Measurements from ENCODE around the gene ARMH3.

Gene ARMH3

DNA sequence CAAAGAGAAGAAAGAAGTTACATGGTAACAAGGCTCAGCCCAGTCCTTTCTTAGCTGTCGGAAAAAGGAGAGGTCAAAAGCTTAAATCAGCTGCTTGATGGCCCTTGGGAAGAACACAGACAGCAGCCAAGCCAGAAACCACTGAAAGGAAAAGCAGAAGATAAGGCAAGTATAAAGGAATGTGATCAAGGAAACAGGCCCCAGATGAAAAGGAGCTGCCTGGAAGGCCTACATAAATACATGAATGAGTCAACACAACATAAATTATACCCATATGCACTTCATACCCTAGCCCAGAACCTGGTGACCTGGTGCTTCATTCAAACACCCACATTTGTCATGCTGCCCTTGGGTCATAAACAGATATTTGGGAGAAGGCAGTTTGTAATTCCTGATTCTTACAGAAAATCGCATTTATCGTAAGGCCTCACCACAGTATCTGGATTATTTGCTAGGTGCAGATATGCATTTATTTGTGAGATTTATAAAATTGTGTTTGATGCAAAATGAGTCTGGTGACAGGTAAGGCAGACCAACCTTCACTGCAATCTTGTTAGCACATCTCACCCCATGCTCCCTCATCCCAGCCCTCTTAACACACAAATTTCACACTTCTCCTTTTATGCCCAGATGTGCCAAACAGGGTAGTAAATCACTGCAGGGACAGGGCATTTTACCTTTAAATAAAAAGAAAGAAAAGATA is 117.5 kb downstream of the ARMH3 start:
- no peak for DNase-seq (ENCODE audit: low spot score)

GRCh38 chr10:101935431-101935830 is 120.5 kb downstream of the ARMH3 start:
- DNase-seq (ENCODE audit: low spot score) = no peak

DNA sequence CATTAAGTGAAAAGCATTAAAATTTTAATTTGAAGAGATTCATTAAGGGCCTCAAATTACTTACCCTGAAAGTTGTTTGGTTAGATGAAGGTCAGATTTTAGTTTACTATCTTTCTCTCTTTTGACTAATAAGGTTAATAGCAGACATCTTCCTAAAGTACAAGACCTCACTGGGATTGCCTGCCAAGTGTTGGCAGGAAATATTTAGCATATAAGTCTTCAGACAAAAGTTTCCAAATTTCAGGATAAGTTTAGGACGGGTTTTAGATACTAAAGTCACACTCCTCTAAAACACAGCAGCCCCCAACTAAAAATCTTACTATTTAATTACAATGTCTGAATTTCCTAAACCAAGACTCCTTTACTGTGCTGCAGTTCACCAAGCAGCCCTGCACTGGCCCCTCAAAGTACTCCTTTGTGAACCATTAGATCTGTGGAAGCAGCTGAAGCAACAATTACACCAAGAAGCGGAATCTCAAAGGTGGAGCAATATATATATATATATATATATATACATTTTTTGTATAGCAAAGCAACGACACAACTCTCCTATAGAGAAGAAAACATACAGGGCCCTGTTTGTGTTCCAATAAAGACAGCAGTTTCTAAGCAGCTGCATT is 121.2 kb downstream of the ARMH3 start:
- no peak for DNase-seq (ENCODE audit: low spot score)

DNA sequence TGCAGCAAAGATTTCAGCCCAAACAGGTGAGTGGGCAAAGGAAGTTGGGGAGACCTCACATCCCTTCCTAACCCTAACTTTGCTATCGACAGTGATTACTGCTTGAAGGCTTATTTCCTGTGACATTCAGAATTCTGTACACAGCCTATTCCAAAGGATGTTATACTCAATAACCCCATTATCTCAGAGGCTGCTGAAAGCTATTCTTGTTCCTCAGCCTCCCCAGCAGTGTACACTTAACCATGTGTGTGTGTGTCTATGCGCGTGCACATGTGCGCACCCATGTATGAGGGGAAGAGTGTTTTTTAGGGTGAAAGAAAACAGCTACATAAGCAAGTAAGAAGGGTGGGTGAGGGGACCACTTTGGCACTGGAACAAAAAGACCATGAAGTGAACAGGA is 122.0 kb downstream of the ARMH3 start:
- DNase-seq (ENCODE audit: low spot score) = no peak

- DNase-seq (ENCODE audit: low spot score) = peak; percentile 6
Measured at GRCh38 chr10:101932183-101932582, 123.8 kb downstream of the ARMH3 start.

GRCh38 chr10:101925027-101925426 is 130.9 kb downstream of the ARMH3 start:
- no peak for DNase-seq (ENCODE audit: low spot score)

DNA sequence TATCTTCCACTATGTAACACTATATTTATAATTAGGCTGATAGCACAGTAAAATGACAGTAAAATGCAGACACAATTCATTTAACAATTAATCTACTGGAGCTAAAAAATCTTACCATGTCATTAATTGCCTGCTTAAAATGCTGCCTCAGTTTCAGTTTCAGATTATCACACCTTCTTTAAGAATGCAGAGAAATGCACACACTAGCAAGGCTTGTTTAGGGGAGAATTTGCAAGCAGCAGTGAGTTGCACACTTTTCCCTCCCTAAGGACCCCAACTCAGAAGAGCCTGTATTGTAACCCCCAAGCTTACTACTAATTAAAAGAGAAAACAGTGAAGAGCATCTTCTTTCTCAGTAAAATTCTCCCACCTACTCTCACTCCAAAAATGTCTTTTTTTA is 132.7 kb downstream of the ARMH3 start:
- no peak for DNase-seq (ENCODE audit: low spot score)

DNA sequence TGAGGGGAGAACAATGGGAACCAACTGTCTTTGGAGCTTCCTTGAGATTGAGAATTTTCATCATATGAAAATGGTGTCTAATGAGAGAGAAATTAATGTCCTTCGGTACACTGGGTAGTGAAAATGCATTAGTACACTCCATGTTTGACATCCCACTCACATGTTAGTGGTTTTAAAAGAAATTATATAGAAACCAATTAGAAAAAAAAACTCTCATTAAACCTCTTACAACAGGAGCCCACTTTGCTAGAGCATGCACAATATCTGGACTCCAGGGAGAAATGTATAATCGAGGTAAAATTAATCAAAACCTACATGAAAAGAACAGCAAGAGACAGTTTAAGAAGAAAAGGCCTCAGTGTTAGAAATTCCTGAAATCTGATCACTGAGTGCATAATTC is 133.1 kb downstream of the ARMH3 start:
- no peak for DNase-seq (ENCODE audit: low spot score)

DNA sequence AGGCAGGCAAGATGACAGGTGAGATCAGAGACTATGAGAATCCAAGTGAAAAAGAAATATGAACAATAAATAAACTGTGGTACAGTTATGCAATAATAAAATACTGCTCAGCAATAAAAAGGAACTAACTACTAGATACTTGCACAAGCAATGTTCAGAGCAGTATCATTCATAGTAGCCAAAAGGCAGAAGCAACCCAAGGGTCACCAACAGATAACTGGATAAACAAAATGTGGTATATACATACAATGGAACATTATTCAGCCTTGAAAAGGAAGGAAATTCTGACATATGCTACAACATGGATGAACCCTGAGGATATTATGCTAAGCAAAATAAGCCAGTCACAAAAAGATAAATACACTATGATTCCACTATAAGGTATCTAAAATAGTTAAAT is 135.4 kb downstream of the ARMH3 start:
- DNase-seq (ENCODE audit: low spot score) = no peak

DNA sequence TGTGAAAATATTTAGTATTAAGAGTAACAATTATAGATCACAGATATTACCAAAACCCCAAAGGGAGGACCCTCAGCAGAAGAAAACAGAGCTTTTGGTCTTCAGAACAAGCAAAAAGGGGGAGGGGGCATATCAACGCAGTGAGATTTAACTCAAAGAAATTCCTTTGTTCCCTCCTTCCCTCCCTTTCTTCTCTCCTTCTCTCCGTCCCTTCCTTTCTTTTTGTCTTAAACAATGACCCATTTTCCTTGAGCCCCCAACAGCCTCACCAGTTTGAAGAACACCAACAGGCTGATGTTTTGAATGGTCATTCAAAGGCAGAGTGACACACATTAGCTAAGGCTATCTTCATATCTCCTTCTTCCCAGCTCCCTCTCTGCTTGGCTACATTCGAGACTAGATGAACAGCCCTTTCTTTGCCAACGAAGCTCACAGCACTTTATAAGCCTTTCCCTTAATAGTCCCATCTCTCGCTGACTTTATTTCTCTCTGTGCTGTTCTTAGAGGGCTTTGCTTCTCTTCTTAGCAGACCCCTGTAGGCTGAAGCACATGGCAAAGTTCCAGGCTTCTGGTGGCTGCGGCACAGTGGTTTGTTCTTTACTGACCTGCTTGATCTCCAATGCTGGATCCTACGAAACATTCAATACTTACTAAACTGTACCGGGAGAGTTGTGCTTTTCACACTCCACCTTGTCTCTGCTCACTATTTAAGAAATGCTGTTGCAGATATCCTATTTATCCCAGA is 136.8 kb downstream of the ARMH3 start:
- DNase-seq (ENCODE audit: low spot score) = no peak

DNA sequence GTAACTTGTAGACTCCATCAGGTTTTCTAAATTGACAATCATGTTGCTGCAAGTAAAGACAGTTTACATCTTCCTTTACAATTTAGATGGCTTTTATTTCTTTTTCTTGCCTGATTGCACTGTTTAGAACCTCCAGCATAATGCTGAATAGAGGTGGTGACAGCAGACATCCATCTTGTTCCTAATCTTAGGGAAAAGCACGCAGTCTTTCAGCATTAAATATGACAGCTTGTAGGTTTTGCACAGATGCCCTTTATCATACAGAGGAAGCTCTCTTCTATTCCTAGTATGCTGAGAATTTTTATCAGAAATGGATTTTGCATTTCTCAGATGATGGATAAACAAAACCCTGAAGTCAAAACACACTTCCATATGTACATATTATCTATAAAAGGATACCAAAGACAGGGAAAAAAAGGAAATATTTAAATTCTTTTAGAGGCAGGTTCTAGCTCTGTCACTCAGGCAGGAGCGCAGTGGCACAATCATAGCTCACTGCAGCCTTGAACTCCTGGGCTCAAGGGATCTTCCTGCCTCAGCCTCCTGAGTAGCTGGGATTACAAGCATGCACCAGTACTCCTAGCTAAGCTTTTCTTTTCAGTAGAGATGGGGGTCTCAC is 143.3 kb downstream of the ARMH3 start:
- DNase-seq (ENCODE audit: low spot score) = no peak

- DNase-seq (ENCODE audit: low spot score) = no peak
Measured at GRCh38 chr10:101906586-101907183, 149.3 kb downstream of the ARMH3 start.

- no peak for DNase-seq (ENCODE audit: low spot score)
Measured at GRCh38 chr10:101905251-101905650, 150.7 kb downstream of the ARMH3 start.

DNA sequence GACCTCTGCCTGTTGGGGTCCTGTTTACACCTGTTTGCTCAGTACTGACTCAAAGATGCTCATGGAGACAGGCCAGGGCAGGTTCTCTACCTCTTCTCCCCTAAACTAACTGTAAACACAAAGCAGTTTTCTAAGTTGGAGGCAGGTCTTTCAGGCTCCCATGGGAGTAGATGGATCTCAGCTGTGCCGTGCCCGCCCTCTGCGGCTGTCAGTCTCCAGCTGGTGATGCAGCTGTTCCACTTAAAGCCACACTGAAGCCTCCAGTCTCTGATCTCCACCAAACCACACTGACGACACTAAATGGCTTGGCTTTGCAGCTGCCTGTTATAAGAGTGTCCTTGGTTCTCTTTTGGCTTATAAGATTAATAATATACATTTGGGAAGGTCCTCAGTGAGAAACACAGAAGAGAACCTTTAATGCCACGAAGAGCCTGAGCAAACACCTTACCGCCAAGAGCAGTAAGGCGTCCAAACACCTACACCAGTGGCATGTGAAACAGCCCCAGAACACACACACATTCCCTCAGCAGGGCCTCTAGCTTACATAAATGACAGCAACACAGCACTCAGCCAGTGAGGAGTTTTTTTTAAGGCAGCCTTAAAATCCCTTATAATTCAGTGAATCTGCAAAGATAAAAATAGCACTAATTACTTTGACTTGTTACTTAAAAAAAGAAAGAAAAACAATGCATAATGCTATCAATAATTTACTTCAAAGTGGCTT is 152.0 kb downstream of the ARMH3 start:
- no peak for DNase-seq (ENCODE audit: low spot score)

- no peak for DNase-seq (ENCODE audit: low spot score)
Measured at GRCh38 chr10:101902820-101903145, 153.2 kb downstream of the ARMH3 start.

- DNase-seq (ENCODE audit: low spot score) = no peak
Measured at GRCh38 chr10:101902032-101902819, 153.7 kb downstream of the ARMH3 start.

- DNase-seq (ENCODE audit: low spot score) = no peak
Measured at GRCh38 chr10:101901340-101901739, 154.6 kb downstream of the ARMH3 start.

DNA sequence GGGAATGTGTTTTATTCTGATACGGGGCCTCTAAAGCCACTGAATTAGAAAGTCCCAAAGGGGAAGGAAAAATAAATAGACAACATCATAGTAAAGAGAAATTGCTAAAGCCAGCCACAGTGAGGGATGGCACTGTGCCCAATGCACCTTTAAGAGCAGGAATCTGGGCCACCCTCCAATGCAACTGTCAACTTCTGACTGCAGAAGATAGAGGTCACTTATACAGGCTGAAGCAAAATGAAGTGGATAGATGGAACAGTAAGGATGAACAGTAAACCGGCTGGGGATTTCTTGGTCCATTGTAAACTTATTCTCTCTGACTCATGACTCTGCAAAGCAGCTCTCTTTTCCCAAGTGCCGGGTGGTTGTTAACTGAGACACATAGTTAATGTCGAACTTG is 158.3 kb downstream of the ARMH3 start:
- no peak for DNase-seq (ENCODE audit: low spot score)

DNA sequence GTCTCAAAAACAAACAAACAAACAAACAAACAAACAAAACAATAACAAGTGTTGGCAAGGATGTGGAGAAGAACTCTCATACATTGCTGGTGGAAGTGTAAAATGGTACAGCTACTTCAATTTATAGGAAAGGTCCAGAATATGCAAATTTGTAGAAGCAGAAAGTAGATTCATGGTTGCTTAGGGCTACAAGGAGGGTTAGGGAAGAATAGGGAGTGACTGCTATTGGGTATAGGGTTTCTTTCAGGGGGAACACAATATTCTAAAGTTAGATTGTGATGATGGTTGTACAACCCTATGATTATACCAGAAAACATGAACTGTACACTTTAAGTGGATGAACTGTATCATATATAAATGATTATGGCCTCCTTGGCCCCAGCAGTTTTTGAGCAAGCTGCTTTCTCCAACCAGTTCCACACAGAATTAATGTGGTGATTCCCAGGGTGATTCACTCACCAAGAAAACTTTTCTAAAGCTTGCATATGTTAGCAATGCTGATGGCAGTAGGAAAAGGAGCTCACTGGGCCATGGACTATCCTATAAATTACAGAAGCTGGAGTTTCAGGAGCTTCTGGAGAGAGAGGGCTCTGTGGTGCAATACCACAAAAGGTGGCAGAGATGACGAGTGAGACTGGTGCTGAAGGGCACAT is 159.6 kb downstream of the ARMH3 start:
- no peak for DNase-seq (ENCODE audit: low spot score)

- DNase-seq (ENCODE audit: low spot score) = no peak
Measured at GRCh38 chr10:101895781-101896180, 160.2 kb downstream of the ARMH3 start.

GRCh38 chr10:101894742-101895141 is 161.2 kb downstream of the ARMH3 start:
- no peak for DNase-seq (ENCODE audit: low spot score)

Measured in RKO (cell line).